Measurements from ENCODE around the gene OXER1. TPM values are rescaled to one million over a fixed set of nuclear protein-coding genes. Genes with fewer than 3 reads are reported as not detected.
"Not testable (repeated sequence)": the region's sequence is repeated elsewhere in the genome, so short reads cannot be mapped to it uniquely, and the experiment has no call there.

Gene OXER1
- polyA plus RNA-seq, 5 donors: 6.5 to 10.0 (median 8.9) TPM

DNA sequence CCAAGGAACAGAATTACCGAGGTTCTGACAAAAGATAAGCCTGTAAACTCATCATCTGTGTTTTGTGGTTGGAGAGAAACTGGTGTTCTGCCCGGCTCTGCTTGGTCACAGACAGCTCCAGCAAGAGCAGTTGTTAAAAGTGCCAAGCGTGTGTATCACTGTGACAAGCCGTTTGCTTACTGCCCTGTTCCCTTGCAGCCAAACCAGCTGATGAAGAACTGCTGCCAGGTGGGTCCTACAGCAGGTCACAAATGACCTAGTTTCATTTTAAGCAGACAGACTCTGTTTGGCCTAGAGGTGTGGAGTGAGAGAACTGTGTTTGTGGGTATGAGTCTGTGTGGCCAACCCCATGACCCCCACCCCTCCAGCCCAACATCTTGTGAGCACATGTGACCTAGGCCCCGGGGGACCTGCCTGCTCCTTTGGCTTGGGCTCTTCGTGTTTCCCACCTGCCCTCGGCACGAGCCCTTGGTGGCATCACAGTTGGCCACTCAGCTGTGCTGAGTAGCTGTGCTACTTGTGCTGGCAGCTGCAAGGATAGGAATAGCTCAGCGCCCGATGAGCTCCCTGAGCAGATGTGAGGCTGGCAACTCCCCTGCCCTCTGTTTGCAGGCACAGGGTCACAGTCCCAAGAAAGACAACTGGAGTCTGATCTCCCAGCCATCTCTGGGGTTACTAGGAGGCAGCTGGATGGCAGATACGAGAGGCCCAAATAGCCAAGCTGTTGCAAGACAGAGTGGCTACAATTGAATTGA, 9.7 kb downstream of the OXER1 start:
- no peak for DNase-seq

DNA sequence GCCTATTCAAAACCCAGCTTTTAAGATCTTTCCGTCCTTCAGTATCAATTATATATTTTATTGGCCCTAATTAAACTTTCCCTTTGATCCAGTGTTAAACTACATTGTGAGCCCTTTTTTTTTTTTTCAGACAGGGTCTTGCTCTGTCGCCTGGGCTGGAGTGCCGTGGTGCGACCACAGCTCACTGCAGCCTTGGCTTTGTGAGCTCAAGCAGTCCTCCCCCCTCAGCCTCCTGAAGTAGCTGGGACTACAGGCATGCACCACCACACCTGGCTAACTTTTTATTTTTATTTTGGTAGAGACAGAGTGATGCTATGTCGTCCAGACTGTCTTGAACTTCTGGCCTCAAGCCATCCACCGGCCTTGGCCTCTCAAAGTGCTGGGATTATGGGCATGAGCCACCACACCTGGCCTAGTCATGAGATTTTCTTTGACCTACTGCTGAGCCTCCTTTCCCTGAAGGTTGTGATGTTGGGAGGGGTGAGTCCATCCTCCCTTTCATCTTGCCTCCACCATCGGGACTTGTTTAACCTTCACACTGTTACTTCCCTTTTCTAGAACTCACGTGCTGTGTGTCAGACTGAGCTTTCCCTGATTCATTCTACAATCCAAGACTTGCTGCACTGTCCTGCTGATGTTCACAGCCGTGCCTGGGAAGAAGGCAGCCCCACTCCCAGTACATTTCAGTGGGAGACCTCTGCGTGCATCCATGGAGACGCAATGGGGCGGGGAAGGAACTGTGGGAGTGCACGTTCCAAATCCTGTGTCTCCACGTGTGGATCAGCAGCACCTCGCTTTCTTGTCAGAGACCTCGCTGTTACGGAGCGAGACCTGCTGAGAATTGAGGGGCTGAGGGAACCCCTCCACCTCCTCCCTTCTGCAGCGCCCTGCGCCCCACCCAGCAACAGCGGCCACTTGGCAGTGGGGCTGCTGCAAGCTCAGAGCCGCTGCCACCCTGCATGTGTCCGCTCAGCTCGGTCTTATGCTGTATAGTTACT, 10.8 kb downstream of the OXER1 start:
- no peak for DNase-seq

DNA sequence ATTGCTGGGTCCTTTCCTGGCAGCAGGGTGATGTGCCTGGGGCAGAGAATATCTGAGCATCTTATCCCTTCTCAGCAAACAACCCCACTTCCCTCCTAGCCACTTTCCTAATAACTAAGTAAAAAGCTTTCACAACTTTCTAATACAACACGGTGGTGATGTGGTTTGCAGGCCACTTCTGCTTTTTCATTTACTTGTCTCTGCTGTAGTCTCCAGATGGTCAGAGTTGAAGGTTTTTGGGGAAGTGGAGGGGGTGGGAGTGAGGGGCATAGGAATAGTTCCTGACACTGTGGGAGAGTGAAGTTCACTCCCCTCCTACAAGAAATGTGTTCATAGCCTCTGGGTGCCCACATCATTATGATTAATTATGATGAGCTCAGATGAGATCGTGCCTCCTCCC, 11.6 kb downstream of the OXER1 start:
- DNase-seq: no peak

DNA sequence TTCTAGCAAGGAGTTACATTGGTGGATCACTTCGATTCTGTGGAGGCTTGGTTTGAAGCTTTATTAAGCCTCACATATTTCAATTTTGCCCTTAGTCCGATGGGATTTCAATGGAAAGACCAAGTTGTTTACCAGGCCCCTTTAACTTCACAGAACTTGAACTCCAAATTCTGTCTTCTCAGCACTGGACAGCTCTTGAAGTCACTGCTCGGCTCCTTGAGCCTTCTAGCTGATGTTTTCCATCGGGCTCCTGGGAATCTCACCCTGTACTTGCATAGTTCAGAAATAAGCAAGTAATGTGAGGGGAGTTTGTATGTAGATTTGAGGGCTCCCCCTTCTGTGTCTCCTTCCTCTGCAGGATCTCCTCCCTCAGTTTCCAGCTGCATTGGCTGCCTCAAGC, 15.1 kb downstream of the OXER1 start:
- DNase-seq: no peak

DNA sequence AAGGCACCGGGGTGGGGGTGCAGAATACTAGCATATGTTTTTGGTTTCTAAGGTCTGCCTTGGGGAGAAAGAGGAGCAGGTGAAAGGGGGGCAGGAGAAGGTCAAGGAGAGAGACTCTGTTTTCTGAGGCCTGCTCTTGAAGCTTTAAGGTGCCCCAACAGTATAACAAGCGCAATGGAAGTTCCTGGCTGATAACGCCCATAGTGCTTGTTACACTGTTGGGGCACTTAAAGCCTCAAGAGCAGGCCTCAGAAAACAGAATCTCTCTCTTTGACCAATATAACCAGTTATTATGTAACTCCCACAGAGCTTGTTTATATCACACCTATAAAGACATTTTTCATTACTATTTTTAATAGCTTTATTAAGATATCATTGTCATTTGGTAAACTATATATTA, 16.5 kb downstream of the OXER1 start:
- DNase-seq: no peak

DNA sequence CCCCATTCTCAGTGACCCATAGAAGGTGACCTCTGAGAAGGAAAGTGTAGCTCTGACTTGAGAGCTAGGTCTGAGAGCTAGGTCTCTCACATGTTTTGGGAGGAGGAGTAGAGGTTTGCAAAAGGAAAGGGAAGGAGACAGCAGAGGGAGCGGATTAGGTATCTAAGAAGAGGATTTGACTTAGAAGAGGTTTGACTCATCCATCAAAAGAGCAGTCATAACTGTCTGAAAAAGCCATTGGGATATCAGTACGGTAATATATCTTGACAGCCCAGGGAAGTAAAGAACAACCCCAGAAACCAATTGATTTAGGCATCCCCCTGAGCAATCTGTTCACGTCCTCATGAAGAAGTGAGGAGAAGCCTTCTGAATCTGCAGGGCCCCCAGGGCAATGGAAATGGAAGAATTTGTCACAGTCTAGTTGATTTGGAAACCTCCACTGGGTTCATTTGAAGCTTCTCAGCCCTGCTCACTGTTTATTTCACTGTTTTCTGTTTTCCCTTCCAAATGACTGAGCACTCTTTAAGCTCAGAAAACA, 19.3 kb downstream of the OXER1 start:
- DNase-seq: no peak

DNA sequence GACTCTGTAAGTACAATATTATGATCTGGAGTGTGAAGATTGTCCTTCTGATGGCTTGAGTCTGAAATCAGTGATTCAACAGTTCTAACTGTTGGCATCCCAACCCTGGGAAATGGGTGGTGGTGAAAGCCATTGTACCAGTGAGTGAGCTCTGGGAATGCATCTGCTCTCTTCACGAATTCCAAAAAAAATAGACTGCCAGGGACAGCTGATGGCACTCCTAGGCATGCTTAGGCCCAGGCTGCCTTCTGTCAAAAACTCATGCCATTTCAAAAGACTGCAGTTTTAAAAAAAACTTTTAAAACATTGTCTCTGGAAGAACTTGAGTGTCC, 20.3 kb downstream of the OXER1 start:
- no peak for DNase-seq

DNA sequence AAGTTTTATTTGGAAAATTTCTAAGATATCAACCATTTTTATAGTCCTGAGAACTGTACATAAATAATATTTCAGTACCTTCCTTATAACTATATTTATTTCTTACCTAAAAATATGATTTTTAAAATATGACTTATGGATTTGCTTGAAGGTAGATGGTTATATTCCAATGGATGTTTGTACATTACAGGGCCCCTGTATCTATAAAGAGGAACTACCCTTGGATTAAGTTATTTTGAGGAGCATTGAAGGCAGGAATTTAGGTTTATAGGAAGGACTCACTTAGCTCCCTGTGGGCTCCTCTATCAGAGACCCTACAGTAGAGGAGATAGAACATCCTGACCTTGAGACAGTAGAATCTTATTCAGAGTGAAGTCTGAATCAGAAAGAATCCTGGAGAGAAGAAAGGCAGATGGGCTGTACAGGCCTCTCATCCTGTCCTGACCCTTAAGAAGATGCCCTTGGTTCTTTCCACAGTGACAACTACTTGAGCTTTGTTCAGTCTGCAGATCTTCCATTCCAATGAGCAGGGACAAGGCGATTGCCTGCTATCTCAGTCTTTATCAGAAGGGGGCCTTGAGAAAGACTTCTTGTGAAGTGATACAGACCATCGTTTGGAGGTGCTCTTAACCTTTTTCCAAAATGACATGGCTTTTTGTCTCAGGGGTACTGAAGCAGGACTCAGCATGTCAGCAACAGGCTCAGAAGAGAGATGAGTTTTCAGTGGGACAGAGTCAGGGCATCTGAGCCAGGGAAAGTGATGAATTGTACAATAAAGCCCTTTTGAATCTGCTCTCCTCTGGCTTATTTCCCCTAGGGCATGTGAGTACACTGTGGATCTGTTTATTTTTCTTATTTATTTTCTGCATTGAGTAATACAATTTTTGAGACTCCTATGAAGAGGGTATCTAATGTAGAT, 20.9 kb downstream of the OXER1 start:
- DNase-seq: no peak

DNA sequence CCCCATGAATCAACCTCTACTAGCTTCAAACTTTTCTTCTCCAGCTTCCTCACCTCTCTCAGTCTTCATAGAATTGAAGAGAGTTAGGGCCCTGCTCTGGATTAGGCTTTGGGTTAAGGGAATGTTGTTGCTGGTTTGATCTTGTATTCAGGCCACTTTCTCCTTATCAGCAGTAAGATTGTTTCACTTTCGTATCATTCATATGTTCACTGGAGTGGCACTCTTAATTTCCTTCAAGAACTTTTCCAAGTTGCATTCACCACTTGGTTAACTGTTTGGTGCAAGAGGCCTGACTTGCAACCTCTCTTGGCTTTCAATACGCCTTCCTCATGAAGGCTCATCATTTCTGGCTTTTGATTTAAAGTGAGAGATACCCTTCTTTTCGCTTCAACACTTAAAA, 22.8 kb downstream of the OXER1 start:
- DNase-seq: no peak

DNA sequence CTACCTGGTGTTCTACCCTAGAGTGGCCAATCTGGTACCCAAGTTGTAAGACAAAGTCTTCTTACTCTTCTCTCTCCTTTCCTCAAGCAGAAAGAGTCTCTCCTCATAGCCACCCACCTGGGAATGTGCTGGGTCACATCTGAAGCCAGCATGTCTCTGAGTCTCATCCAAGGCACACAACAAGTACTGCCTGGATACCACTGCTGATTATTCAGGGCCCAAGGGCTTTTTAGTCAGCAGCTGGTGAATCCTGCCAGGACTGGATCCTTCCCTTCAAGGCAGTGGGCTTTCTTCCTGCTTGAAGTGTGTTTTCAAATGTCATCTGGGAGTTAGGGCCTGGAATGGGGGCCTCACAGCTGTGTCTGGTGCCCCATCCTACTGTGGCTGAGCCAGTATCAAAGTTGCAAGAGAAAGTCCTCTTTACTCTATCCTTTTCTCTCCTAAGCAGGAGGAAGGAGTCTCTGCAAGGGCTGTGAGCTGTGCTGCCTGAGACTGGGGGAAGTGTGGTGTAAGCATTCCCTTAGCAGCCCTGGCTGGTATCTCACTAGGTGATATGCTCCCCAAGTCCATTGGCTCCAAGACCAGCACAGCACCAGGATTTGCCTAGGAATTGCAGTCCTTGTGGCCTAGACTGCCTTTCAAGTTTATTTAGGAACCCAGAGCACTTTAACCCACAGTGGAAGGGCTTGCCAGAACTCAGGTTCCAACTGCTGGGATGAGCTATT, 27.2 kb downstream of the OXER1 start:
- DNase-seq: no peak

DNA sequence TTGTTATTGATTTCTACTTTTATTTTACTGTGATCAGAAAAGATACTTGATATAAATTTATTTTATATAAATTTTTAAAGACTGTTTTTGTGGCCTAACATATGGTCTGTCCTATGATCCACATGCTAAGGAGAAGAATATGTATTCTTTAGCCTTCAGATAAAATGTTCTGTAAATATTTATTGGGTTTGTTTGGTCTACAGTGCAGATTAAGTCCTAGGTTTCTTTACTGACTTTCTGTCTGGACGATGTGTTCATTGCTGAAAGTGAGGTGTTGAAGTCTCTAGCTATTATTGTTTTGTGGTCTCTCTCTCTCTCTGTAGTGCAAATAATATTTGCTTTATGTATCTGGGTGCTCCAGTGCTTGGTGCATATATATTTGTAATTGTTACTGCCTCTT, 30.1 kb downstream of the OXER1 start:
- DNase-seq: no peak

DNA sequence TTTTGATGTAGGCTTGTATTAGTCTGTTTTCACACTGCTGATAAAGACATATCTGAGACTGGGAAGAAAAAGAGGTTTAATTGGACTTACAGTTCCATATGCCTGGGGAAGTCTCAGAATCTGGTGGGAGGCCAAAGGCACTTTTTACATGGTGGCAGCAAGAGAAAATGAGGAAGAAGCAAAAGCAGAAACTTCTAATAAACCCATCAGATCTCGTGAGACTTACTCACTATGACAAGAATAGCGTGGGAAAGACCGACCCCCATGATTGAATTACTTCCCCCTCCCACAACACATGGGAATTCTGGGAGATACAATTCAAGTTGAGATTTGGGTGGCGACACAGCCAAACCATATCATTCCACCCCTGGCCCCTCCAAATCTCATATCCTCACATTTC, 32.6 kb downstream of the OXER1 start:
- not testable (repeated sequence) for DNase-seq

DNA sequence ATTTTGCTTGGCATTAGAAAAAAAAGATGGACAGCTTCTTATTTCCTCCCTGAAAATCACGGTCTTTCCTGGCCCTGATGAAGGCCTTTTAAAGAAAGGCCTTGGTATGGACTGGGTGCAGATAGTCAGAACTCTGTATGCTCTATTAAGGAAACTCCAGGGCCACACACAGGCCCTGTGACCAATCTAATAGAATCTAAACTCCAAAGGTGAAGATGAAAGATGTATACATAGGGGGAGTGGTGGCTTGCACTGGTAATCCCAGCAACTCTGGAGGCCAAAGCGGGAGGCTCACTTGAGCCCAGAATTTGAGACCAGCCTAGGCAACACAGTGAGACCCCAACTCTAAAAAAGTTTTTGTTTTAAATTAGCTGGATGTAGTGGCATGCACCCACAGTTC, 37.3 kb downstream of the OXER1 start:
- DNase-seq: no peak

DNA sequence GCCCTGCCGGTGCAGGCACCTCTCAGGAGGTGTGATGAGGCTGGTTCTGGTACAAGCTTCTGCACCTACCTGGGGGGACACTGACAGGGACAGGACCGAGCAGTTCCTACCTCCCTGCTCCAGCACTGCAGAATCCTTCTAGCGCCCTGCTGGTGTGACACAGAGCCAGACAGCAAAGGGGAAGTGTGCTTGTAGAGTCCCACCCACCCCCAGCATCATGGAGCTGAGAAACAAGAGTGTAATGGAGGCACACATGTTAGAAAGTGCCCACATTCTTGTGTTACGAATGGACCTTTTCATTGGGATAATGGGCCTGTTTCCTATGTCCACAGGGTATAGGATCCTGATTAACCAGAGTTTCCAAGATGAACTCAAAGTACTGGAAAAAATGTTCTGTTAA, 38.3 kb downstream of the OXER1 start:
- no peak for DNase-seq

DNA sequence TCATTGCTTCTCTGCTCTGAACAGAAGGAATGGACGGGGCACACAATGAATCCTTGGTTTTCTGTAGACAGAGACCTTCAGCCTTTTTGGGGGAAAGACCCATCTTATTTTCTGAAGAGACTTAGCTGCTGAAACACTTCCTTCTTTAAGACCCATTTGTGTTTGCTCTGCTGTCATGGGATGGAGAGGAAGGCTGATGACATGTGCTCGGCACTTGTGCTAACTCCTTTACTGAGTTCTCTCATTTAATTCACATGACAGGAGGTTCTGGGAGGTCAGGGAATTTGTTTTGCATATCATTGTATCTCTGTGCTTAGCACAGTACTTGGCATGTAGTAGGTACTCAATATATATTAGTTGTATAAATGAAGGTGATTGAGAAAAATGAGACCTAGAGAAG, 39.0 kb downstream of the OXER1 start:
- no peak for DNase-seq

DNA sequence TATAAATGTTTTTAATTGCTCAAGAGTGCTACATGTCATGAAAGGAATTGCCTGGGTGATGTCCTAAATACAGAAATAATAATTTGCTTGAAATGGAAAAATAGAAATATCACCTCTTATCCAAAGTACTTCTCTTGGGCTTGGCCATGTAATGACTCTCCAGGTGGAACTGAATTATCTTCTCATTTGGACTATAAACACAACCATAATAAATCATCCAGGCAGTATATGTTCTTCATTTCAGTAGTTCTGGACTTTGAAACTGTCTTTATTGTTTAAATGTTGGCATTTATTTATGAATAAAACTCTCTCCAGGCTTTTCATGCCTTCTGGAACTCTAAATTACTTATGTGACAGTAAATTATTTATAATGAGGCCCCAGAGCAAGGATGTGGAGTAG, 40.5 kb downstream of the OXER1 start:
- no peak for DNase-seq

DNA sequence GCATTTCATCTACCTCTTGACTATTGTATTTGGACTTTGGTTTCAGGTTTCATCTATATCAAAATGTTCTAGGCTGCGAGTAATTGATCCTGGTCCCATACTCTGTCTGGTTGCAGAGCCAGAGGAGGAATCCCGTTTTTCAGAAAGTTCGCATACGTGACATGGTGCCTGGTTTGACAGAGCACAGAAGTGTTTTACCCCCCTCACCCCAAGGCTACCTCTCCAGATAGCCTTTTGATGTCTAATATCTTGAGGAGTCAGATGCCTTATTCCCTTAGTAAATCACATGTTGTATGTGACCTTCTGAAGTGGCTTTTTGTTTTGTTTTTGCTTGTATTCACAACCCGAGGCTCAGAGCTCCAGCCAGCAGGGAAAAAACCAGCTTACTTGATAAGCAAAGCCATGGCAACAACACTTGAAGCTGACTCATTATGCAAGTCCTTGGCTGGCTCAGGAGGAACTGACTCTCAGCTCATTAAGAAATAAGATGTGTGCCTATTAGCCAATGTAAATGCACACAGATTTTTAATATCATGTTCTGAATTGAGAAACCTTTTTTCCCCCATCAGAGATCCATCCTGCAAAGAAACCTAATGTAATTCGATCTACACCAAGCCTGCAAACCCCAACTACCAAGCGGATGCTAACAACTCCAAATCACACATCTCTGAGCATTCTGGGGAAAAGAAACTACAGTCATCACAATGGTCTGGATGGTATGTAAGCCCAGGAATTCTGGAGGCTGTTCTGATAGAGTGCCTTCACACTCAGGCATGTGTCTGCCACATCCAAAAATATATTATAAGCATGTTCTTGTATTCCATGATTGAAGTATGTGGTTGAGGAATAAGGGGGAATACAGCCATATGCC, 41.4 kb downstream of the OXER1 start:
- DNase-seq: peak; percentile 78 to 91

DNA sequence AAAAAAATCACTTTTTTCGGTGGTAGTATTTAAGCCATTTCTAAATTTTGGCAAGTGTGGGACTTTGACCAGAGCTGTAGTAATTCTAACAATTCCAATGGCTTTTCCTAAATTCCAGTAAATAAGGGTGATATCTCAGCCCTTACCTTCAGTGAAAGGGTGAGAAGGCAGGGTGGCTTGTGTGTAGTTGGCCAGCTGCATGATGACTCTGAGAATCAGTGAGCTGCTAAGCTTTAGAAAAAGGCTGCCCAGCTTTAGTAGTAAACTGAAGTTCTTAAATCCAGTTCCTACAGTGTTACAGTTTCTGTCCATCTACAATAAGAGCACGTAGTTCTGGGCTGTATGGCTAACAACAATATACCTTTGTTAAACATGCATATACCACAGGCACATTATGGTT, 42.0 kb downstream of the OXER1 start:
- no peak for DNase-seq

DNA sequence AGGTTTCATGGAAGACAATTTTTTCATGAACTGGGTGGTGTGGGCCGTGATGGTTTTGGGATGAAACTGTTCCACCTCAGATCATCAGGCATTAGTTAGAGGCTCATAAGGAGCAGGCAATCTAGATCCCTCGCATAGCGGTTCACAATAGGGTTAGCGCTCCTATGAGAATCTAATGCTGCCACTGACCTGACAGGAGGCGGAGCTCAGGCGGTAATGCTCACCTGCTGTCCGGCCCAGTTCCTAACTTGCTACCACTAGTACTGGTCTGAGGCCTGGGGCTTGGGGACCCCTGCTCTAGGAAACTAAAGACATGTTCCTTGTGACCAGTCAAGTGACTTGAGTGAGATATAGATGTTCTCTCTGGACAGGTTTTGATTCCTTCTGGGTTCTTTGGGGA, 49.2 kb downstream of the OXER1 start:
- DNase-seq: no peak

DNA sequence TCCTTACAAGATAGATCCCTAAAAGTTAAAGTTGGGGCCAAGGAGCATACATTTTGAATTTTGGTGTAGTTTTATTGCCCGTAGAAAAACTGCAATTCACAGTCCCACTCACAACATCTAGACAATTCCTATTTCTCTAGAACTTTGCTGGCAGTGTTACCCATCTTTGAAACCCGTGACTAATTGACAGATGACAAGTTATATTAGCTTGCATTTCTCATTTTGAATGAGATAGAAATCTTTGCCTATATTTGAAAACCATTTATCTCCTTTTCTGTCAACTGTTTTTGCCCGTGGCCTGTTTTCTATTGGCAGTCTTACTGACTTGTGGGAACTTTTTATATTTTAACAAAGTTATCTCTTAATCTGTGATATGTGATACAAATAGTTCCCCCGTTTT, 50.0 kb downstream of the OXER1 start:
- no peak for DNase-seq

Measured in right lung (tissue), 5 donors.